ENCODE measurements around the gene SPAG7. TPM values are rescaled to one million over a fixed set of nuclear protein-coding genes. Genes with fewer than 3 reads are reported as not detected.
"Not testable (repeated sequence)": the region's sequence is repeated elsewhere in the genome, so short reads cannot be mapped to it uniquely, and the experiment has no call there.

SPAG7 gene
- total RNA-seq, 1 experiment from 2014 or later: 32.3 TPM

DNA sequence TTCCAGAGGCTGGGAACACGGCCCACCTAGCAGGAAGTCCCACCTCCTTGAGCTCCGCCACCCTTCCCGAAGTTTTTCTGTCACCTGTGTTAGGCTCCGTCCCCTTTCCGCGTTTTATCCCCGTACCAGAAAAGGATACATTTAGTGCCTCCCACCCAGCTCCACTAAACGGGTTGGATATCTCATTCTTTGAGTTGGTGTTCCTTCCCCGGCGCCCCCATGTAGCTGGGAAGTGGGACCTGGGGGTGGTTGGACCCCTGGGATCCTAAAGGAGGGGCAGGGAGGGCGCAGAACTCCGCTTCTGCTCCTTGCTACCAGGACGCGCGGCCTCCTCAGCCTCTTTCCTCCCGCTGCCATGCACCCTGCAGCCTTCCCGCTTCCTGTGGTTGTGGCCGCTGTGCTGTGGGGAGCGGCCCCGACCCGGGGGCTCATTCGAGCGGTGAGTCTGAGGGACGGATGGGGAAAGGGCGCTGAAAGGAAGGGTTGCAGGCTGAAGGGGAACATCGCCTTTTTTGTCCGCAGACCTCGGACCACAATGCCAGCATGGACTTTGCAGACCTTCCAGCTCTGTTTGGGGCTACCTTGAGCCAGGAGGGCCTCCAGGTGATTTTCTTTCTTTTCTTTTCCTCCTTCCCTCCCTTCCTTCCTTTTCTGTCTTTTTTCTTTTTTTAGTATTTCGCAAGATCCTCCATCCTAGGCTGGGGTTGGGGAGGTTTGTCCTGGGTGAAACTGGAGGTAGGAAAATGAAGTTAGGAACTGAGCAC, 26.9 kb downstream of the SPAG7 start:
- in situ Hi-C loops (cut with HindIII; ENCODE audit: low sequenced_read_pairs): no loop called here
- no peak for DNase-seq (ENCODE audit: low spot score)

DNA sequence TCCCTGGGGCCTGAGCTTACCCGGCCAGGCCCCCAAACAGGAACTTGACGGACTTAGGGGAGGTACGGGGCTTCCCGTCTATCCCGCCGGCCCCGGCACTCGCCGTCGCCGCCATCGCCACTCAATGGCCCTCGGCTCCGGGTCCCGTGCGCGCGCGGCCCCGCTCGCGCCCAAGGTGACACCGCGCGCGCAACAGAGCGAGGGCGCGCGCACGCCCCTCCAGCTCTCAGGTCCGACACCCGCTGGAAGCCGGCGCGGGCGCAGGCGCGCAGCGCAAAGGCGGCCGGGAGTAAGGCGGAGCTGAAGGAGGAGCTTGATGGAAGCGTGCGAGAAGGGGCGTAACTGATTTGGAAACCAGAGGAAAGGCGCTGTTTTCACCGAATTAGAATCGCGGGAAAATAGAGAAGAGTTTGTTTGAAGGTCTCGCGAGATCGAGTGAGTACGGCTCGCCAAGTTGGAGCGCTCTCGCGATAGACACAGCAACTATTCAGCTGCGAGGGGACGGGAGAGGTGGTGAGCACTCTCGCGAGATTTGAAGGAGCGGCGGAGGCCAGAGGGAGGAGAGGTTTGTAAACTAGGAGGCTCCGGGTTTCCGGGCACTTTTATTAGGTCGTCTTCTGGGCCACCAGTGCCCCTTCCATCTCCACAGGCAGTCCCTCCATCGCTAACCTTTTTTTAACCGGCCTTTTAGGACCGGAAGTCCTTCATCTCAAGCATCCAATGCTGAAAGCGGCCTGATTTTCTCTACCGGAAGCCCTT, 27.6 kb downstream of the SPAG7 start, which contains the start of the genes RNF167 and SLC25A11:
RNF167 (plus strand) TSS at position 473 of the 759 bp plus-strand sequence. CDS start 642 bp downstream, outside the sequence.
SLC25A11 (minus strand) TSS at position 251 of the 759 bp plus-strand sequence; CDS start at position 115, 136 bp downstream.
- peak; percentile 99 for DNase-seq (ENCODE audit: low spot score)
- in situ Hi-C loops (cut with HindIII; ENCODE audit: low sequenced_read_pairs): no loop called here

DNA sequence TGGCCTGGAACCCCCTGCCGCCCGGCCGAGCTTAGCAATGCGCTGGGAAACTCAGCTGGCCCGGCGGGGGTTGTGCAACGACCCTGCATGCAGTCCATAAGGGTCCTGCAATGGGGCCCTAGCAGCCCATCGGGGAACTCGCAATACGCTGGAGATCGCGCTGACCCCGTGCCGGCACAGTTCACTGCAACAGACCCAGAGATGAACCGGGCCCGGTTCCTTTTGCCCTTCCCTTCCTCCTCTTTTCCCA, 28.1 kb downstream of the SPAG7 start:
- no peak for DNase-seq (ENCODE audit: low spot score)
- in situ Hi-C loops (cut with HindIII; ENCODE audit: low sequenced_read_pairs): no loop called here

DNA sequence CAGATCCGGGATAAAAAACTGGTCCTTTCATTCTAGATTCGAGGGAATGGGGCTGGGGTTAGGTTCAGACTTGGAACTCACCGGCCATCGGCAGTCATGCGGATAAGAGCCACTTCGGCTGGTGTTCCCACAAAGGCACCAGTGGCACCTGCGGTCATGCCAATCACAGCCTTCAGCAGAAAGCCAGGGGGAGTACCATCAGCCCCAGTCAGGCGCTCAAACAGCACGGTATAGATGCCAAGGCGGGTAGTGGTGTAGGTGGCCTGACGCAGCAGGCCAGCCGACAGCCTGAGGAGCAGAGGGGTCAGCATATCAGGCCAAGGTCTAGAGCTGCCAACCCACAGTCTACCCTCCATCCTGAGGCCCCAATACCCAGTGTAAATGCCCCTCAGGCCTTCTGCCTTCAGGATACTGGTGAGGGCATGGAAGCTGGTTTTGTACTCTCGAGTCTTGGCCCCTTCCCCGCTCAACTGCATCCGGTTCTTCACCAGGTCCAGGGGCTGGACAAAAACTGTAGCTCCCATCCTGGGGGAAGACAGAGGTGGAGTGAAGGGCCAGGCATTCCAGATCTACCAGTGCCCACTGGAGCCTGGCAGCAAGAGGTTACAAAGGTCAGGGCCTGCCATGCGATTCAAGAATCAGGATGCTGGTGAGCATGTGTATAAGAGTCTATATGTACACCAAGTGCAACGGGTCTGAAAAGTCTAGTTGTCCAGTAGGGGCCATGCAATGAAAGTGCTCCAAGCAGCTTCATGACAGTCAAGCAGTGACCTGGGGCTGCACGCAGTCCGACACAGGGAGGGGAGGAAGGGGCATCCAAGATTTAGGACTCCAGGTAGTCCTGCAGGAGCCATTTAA, 28.7 kb downstream of the SPAG7 start:
- in situ Hi-C loops (cut with HindIII; ENCODE audit: low sequenced_read_pairs): no loop called here
- peak; percentile 19 for DNase-seq (ENCODE audit: low spot score)

DNA sequence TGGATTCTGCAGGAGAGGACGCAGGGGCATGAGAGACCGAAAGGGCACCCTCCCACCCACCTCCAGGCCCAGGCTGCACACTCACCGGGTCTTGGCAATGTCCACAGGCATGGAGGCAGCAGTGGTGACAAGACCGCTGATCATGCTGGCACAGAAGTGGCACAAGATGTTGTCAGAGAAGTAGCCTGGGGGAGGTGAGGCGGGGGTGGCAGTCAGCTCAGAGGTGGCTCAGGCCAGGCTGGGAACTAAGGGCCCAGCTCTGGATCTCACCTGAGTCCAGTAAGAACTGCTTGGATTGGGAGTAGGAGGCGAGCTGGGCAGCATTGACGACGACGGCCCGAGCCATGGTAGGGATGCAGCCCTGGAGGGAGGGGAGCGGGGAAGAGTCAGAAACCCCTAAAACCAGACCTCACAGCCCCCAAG, 29.5 kb downstream of the SPAG7 start:
- DNase-seq (ENCODE audit: low spot score): no peak
- in situ Hi-C loops (cut with HindIII; ENCODE audit: low sequenced_read_pairs): no loop called here

DNA sequence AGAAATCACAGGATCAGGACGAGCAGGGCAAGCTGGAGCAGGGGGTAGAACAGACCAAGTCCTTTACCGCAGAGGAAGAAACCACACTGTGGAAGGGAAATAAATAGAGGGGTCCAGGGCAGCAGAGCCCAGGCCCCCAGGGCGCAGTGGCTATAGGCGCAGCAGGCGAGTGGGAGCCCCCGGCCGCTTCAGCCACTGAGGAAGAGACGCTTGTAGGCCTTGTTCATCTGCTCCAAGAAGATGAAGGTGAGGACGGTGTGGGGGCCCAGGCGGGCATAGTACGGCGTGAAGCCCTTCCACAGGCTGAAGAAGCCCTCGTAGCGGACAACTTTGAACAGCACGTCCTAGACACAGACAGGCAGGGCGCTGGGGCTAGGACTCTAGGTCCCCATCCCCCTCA, 30.1 kb downstream of the SPAG7 start:
- DNase-seq (ENCODE audit: low spot score): no peak
- in situ Hi-C loops (cut with HindIII; ENCODE audit: low sequenced_read_pairs): no loop called here

DNA sequence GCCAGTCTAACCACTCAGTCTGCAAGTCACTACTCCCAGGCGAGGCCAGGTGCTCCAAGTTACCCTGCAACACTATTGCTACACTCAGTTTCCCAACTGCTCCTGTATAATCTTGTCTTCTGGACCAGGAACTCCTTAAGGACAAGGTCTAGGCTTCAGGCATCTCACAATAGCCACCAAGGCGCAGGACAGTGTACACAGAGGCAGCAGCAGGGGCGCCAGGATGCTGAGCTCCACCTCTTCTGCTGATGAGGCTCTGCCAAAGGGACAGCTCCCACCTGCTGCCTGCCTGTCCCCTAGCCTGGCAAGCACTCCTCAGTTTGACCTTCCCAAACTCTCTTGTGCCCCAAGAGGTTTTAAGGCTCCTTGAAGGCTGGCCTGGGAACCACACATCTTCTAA, 31.2 kb downstream of the SPAG7 start:
- no peak for DNase-seq (ENCODE audit: low spot score)
- in situ Hi-C loops (cut with HindIII; ENCODE audit: low sequenced_read_pairs): no loop called here

DNA sequence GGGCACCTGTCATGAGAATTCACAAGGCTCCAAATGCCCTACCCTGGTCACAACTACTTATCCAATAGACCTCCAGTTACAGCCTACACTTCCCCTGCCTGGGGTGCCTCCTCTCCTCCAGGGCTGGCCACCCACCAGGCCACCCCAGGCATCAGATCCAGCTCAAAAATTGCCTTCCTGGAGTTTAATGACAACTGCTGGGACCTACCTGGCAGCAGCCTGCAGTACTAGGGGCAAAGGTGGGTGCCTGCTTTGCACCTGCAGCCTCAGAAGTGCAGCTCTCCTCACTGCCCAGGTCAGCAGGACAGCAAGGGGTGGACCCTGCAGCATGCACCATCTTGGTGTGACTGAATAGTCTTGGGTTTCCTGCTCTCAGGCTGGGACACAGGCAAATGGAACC, 32.0 kb downstream of the SPAG7 start:
- in situ Hi-C loops (cut with HindIII; ENCODE audit: low sequenced_read_pairs): no loop called here
- no peak for DNase-seq (ENCODE audit: low spot score)

DNA sequence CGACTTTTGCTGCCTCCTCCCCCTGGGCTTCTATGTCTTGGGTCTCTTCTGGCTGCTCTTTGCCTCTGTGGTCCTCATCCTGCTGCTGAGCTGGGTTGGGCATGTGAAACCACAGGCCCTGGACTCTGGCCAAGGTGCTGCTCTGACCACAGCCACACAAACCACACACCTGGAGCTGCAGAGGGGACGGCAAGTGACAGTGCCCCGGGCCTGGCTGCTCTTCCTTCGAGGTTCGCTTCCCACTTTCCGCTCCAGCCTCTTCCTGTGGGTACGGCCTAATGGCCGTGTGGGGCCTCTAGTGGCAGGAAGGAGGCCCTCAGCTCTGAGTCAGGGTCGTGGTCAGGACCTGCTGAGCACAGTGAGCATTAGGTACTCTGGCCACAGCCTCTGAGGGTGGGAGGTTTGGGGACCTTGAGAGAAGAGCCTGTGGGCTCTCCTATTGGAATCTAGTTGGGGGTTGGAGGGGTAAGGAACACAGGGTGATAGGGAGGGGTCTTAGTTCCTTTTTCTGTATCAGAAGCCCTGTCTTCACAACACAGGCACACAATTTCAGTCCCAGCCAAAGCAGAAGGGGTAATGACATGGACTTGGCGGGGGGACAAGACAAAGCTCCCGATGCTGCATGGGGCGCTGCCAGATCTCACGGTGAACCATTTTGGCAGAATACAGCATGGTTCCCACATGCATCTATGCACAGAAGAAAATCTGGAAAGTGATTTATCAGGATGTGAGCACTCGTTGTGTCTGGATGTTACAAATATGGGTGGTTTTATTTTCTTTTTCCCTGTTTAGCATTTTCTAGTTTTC, 33.2 kb downstream of the SPAG7 start:
- peak; percentile 64 for DNase-seq (ENCODE audit: low spot score)
- in situ Hi-C loops (cut with HindIII; ENCODE audit: low sequenced_read_pairs): no loop called here

DNA sequence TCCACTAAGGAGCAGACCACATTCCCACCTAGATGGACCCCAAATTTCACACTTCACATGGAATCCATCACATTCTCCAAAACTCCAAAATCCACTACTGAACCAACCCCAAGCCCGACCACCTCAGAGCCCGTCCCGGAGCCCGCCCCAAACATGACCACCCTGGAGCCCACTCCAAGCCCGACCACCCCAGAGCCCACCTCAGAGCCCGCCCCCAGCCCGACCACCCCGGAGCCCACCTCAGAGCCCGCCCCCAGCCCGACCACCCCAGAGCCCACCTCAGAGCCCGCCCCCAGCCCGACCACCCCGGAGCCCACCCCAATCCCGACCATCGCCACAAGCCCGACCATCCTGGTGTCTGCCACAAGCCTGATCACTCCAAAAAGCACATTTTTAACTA, 34.0 kb downstream of the SPAG7 start:
- in situ Hi-C loops (cut with HindIII; ENCODE audit: low sequenced_read_pairs): no loop called here
- no peak for DNase-seq (ENCODE audit: low spot score)

DNA sequence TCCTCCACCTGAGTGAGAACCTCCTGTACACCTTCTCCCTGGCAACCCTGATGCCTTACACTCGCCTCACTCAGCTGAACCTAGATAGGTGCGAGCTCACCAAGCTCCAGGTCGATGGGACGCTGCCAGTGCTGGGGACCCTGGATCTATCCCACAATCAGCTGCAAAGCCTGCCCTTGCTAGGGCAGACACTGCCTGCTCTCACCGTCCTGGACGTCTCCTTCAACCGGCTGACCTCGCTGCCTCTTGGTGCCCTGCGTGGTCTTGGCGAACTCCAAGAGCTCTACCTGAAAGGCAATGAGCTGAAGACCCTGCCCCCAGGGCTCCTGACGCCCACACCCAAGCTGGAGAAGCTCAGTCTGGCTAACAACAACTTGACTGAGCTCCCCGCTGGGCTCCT, 34.9 kb downstream of the SPAG7 start:
- no peak for DNase-seq (ENCODE audit: low spot score)
- in situ Hi-C loops (cut with HindIII; ENCODE audit: low sequenced_read_pairs): no loop called here

DNA sequence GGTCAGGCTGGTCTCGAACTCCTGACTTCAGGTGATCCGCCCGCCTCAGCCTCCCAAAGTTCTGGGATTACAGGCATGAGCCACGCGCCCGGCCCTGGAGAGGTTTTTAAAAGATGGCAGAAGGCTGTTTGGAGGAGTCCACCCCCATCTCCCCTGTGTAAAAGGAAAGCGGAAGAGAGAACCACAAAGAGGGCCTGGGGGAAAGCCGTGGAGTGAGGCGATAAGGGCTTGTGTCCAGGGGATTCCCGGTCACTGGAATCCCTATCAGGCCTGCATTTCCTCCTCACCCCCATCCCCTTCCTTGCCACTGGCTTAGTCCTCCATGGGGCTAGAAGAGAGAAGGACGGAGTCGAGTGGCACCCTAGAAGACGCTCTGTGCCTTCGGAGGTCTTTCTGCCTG, 35.7 kb downstream of the SPAG7 start, which contains the start of gene GP1BA:
GP1BA (plus strand) TSS at position 315 of the 400 bp plus-strand sequence. CDS start 328 bp downstream, outside the sequence.
- no peak for DNase-seq (ENCODE audit: low spot score)
- in situ Hi-C loops (cut with HindIII; ENCODE audit: low sequenced_read_pairs): no loop called here

DNA sequence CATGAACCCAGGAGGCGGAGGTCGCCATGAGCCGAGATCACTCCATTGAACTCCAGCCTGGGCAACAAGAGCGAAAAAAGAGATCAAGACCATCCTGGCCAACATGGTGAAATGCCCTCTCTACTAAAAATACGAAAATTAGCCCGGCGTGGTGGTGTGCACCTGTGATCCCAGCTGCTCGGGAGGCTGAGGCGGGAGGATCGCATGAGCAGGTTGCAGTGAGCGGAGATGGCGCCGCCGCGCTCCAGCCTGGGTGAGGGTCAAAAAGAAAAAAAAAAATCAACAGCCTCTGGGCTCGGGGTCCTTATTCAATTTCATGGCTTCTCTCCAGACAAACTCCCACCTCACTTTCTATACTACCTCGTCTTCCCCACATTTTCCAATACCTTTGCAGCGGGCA, 38.7 kb downstream of the SPAG7 start:
- no peak for DNase-seq (ENCODE audit: low spot score)
- in situ Hi-C loops (cut with HindIII; ENCODE audit: low sequenced_read_pairs): no loop called here

DNA sequence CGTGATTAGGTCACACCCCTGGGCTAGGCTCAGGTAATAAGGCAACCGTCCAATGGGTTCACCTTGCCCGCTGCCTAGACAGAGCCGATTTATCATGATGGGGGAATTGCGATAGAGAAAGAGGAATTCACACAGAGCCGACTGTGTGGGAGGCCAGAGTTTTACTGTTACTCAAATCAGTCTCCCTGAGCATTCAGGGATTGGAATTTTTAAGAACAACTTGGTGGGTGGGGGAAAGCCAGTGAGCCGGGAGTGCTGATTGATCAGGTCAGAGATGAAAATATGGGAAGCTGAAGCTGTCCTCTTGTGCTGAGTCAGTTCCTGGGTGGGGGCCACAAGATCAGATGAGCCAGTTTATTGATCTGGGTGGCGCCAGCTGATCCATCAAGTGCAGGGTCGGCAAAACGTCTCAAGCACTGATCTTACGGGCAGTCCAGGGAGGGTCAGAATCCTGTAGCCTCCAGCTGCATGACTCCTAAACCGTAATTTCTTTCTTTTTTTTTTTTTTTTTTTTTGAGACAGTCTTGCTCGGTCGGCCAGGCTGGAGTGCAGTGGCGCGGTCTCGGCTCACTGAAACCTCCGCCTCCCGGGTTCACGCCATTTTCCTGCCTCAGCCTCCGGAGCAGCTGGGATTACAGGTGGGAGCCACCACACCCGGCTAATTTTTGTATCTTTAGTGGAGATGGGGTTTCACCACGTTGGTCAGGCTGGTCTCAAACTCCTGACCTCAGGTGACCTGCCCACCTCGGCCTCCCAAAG, 40.9 kb downstream of the SPAG7 start:
- in situ Hi-C loops (cut with HindIII; ENCODE audit: low sequenced_read_pairs); DNase-seq (ENCODE audit: low spot score): not testable (repeated sequence)

DNA sequence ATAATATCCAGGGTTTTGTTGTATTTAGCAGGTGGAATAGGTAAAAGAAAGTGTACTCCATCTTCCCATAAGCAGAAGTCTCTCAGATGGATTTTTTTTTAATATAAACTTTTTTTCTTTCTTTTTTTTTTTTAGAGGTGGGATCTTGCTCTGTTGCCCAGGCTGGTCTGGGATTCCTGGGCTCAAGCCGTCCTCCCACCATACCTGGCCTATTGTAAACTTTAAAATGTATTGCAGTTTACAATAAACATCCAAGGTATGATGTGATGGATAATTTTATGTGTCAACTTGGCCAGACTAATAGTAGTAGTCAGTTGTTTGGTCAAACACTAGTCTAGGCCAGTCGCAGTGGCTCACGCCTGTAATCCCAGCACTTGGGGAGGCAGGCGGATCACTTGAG, 46.3 kb downstream of the SPAG7 start:
- in situ Hi-C loops (cut with HindIII; ENCODE audit: low sequenced_read_pairs): no loop called here
- no peak for DNase-seq (ENCODE audit: low spot score)

DNA sequence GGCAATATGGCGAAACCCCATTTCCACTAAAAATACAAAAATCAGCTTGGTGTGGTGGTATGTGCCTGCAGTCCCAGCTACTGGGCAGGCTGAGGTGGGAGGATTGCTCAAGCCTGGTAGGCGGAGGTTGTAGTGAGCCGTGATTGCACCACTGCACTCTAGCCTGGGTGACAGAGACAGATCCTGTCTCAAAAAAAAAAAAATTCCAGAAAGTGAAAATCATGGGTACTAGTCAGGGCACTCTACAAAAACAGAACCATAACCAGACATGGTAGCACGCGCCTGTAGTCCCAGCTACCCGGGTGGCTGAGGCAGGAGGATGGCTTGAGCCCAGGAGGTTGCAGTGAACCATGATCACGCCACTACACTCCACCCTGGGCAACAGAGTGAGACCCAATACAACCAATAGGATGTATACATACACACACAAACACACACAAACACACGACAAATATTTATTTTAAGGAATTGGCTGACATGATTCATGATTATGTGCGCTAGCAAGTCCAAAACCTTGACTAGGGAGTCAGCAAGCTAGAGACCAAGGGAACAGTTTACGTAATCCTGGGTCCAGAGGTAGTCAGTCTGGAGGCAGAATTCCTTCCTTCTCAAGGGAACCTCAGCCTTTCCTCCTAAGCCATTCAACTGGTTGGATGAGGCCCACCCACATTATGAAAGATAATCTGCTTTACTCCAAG, 47.1 kb downstream of the SPAG7 start:
- in situ Hi-C loops (cut with HindIII; ENCODE audit: low sequenced_read_pairs): no loop called here

DNA sequence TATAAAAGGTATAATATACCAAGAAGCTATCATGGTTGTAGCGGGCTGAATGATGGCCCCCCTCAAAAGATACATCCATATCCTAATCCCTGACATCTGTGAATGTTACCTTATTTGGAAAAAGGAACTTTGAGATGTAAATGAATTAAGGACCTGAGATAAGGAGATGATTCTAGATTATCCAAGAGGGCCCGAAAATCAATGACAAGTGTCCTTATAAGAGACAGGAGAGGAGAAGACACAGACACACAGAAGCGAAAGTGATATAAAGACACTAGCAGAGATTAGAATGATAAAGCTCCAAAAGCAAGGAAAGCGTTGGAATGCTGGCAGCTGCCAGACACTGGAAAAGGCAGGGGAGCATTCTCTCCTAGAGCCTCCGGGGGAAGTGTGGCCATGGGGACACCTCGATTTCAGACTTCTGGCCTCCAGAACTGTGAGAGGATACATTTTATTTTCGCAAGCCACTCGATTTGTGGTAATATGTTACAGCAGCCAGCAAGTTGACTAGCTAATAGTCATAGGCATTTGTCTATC, 48.0 kb downstream of the SPAG7 start:
- no peak for DNase-seq (ENCODE audit: low spot score)
- in situ Hi-C loops (cut with HindIII; ENCODE audit: low sequenced_read_pairs): no loop called here

More for the DNA sequence above, 47.1 kb downstream of the SPAG7 start:
- DNase-seq (ENCODE audit: low spot score): no peak
